IPS-11a (cell line): ENCODE measurements around the gene NANP.
"Not testable (repeated sequence)": the region's sequence is repeated elsewhere in the genome, so short reads cannot be mapped to it uniquely, and the experiment has no call there.

Experiments used
- H3K4me3 ChIP-seq: one replicate; pipeline ENCODE4 v1.5.1; 2013; ENCODE audit warnings: low read depth, low read length, control low read depth

Gene NANP

DNA sequence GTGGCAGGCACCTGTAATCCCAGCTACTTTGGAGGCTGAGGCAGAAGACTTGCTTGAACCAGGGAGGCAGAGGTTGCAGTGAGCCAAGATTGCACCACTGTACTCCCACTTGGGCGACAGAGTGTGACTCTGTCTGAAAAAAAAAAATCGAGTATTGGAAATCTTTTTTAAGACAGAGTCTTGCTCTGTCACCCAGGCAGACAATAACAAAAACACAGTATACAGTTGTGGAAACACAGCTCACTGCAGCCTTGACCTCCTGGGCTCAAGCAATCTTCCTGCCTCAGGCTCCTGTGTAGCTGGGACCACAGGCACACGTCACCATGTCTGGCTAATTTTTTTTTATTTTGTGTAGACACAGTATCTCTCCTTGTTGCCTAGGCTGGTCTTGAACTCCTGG is 15.0 kb downstream of the NANP start:
- no peak overlapping the region for H3K4me3 ChIP-seq

DNA sequence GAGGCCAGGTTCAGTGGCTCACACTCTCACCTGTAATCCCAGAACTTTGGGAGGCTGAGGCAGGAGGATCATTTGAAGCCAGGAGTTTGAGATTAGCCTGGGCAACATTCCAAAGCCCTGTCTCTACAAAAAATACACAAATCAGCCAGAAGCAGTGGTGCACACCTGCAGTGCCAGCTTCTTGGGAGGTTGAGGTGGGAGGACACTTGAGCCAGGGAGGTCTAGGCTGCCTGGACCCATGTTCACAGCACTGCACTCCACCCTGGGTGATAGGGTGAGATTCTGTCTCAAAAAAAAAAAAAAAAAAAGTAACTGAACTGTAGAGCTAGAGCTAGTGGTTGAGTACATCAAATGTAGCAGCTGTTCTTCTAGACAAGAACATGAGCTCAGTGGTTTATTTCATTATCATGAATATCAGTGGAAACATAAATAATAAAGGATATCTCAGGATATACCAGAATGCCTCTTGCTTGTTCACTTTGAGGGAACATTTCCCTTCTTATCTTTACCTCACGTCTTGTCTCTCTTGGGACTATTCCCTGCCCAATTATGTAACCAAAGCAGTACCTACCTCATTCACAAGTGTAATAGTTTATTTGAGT is 17.6 kb downstream of the NANP start:
- H3K4me3 ChIP-seq, result no peak overlapping the region

DNA sequence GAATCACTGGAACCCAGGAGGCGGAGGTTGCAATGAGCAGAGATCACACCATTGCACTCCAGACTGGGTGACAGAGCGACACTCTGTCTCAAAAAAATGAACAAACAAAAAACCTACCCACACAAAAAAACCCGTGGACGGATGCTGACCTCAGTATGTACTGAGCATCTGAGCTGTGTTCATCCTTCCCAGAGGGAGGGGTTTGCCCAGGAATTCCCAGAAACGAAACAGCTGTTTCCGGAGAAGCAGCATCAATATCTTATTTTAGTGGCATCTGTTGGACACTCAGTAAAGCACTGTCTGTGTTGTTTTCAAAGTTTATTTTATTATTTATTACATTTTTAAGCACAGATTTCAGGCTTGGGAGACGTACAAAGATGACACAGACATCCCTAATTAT is 18.7 kb downstream of the NANP start:
- H3K4me3 ChIP-seq, result no peak overlapping the region

DNA sequence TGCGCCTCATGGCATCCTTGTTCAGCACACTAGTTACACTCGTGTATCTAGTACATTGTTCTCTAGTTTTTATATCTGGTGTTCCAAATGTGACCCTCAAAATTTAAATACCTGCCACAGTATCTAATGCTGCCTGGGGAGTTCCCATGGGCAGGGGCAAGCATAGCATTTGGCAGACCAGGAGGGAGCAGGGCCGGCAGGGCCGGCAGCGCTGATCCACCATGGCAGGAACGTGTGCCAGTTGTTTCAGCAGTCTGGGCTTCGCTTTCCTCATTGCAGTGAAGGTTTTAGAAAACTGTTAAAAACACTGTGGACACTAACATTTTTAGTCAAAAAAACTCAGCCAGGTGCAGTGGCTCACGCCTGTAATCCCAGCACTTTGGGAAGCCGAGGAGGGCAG is 19.2 kb downstream of the NANP start:
- no peak overlapping the region for H3K4me3 ChIP-seq

DNA sequence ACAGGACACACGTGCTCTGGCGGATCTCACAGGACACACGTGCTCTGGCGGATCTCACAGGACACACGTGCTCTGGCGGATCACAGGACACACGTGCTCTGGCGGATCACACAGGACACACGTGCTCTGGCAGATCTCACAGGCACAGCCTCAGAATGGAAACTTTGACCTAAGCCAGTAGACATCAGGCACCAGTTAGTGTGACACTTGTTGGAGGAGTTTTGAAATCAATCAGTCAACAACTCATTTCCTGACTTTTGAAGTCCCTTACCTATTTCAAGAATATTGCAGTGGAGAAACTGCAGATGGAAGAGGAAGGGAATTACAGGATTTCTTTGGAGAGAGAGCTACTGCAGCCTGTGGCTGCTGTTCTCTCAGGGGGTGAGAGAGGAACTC is 20.9 kb downstream of the NANP start:
- H3K4me3 ChIP-seq, result not testable (repeated sequence)

DNA sequence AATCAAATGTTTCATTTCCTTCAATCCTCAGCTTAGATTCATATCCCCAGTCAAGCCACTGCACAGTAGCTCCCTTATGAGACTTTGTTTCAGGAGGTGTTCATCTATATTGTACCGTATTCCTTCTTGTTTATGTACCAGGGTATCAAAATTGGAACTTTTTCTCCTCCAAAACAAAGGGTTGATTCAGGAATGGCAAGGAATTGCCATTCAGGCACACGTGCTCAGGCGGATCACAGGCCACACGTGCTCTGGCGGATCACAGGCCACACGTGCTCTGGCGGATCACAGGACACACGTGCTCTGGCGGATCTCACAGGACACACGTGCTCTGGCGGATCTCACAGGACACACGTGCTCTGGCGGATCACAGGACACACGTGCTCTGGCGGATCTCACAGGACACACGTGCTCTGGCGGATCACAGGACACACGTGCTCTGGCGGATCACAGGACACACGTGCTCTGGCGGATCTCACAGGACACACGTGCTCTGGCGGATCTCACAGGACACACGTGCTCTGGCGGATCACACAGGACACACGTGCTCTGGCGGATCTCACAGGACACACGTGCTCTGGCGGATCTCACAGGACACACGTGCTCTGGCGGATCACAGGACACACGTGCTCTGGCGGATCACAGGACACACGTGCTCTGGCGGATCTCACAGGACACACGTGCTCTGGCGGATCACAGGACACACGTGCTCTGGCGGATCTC is 21.5 kb downstream of the NANP start:
- not testable (repeated sequence) for H3K4me3 ChIP-seq

DNA sequence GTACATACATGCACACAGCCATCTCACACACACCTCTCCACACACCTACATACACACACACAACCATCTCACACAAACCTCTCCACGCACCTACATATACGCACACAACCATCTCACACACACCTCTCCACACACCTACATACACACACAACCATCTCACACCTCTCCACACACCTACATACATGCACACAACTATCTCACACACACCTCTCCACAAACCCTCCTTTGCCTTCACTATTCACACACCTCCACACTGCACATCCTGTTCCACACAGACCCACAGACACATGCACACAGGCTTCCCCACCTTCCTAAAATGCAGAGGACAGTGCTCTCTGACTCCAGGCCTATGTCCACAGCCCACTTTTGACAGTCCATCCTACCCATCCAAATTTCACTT is 22.2 kb downstream of the NANP start:
- no peak overlapping the region for H3K4me3 ChIP-seq

DNA sequence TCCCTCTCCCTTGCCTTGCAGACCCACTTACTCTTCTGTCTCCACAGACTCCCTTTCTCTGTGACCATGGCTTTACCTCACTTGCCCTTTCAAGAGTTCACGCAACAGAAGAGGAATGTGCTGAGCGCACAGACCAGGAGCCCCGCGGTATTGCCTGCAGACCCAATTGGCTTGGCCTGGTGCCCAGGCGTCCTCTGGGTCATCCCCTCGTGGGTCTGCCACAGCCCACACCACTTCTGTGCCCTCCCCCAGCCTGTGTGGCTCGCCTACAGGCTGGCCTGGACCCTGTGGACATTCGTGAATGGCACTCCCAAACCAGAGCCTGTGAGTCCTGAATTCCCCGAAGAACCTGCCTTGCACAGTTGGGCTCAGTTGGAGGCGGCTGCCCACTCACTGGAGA is 23.2 kb downstream of the NANP start:
- H3K4me3 ChIP-seq, result no peak overlapping the region

DNA sequence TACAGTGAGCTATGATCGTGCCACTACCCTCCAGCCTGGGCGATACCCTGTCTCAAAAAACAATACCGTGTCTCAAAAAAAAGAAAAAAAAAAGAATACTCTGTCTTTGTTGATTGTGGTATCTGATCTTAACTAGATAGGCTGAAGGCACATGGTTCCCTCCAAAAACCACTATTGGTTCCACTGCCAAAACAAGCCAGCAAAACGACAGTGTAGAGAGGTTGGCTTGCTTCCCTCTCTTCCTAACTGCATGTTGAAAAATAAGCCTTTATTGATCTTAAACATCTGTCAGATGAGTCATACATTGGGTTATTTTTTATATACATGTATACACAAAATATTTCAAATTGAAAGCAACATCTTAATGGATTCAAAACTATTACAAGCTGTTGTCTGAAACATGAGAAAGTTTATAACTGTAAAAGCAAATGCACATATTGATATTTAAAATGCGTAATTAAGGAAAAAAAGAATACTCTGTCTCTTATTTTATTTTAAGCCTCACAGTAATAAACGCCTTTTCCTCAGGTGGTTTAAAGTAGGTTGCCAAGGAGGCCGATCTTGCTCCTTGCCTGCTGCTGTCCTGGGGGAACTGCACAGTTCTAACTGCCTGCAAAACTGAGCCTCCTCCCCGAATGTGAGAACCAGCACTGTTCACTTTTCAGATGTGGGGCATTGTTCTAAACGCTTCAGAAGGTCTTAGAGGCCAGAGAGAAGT is 31.5 kb downstream of the NANP start:
- no peak overlapping the region for H3K4me3 ChIP-seq

DNA sequence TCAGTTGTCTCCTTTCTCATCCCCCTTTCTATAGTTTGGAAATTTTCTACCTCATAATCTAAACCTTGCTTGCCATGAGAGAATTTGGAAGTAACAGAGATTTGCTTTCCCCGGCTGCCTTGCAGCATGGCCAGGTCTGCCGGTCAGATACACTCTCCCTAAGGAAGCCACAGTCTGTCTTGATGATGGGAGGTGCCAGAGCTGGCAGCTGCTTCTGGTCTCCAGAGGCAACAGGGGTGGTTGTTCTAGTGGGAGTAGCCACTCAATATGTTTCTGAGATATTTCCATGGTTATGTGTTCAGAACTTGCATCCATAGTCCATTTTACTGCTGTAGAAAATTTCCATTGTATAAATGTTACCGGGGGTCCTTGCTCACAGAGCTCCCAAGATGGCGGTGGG is 33.0 kb downstream of the NANP start:
- not testable (repeated sequence) for H3K4me3 ChIP-seq

DNA sequence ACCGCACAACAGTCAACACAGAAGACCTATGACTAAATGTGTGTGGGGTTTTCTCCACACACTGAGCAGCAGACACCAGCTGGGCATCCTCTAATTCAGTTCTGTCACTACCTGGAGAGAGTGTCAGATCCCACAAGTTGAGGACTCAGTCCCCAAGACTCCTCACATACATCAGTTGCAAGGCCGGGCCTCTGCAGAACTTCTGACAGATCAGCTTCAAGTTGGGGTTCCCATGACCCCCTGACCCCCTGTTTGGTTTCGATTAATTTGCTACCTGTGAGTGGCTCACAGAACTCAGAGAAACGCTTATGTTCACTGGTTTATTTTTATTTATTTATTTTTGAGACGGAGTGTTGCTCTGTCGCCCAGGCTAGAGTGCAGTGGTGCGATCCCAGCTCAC is 35.3 kb downstream of the NANP start:
- H3K4me3 ChIP-seq, result no peak overlapping the region

DNA sequence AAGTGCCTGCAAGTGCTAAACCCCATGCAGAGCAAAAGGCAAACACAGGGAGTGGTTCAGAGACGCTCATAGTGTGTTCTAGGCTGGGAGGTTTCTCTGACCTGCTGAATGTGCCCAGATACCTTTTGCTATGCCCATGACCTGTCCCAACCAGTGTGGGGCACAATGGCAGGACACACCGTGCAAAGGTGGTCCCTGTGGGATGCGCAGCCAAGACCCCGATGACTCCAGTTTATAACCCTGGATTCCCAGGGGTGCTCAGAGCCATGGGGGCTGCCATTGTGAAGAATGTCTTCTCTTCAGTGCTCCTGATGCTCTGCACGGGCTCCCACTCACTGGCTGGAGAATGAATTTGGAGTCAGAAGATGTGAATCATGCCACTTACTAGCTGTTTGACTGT is 36.3 kb downstream of the NANP start:
- H3K4me3 ChIP-seq, result no peak overlapping the region

DNA sequence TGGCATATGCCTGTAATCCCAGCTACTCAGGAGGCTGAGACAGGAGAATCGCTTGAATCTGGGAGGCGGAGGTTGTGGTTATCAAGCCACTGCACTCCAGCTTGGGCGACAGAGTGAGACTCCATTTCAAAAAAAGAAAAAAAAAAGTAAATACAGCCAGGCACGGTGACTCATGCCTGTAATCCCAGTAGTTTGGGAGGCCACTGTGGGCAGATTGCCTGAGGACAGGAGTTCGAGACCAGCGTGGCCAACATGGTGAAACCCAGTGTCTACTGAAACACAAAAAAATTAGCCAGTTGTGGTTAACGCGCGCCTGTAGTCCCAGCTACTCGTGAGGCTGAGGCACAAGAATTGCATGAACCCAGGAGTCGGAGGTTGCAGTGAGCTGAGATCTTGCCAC is 36.9 kb downstream of the NANP start:
- no peak overlapping the region for H3K4me3 ChIP-seq

DNA sequence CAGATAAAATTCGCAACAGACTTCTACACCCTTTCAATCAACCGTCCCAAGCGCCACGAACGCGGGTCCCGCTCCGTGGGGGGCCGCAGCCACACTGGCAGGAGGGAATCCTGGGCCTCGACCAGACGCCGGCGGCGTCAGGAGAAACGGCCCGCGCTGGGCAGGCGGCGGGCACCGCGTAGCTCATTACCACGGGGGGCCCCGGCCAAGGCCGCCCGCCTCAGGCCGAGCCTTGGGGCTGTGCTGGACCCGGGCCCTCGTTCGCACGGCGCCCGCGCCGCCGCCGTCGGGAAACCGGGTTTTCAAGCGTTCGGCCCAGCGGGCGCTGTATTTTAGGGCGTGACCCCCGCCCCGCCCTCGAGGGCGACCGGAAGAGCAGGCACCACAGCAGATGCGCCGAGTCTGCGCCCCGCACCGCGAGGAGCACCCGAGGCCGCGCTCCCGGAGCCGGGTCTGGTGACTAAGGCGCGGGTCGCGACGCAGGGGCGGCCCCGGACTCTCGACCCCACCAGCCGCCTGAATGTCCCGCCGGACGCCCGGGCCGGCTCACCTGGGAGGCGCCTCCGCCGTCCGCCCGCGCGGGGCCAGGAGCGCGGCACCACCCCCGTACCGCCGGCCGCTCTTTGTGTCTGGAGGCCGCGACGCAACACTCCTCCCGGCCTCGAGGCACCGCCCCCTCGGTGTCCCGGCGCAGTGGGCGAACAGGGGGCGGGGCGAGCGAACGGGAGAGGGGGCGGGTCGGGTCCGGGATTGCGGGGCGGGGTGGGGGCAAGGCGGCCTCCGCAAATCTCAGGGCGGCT is 38.7 kb downstream of the NANP start, which contains the start of gene NINL:
Gene NINL, minus strand, starts transcription at position 627 of the 800 bp plus-strand sequence. CDS start 58,944 bp downstream, outside the sequence.
- H3K4me3 ChIP-seq, result peak within 1 kb of the TSS; percentile 70

DNA sequence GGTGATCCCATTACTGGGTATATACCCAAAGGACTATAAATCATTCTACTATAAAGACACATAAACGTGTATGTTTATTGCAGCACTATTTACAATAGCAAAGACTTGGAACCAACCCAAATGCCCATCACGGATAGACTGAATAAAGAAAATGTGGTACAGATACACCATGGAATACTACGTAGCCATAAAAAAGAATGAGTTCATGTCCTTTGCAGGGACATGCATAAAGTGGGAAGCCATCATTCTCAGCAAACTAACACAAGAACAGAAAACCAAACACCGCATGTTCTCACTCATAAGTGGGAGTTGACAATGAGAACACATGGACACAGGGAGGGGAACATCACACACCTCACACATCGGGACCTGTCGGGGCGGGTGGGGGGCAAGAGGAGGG is 40.2 kb downstream of the NANP start:
- not testable (repeated sequence) for H3K4me3 ChIP-seq

DNA sequence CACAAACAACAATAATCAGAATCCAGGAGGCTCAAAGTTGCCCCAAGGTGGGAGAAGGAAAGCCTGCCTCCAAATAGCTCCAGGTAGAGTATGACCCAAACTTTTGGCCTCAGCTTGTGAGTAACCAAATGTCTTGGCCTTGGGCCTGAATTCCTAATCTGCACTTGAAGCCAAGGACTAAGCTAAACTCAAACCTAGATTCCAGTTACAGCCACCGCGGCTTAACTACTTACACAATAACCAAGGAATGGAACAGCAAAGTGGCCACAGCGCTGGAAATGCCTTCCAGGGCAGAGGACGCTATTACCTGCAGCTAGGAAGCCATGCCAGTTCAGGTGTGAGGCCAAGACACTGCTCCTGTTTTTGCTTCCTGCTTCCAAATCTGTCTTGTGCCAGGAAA is 43.1 kb downstream of the NANP start:
- no peak overlapping the region for H3K4me3 ChIP-seq

DNA sequence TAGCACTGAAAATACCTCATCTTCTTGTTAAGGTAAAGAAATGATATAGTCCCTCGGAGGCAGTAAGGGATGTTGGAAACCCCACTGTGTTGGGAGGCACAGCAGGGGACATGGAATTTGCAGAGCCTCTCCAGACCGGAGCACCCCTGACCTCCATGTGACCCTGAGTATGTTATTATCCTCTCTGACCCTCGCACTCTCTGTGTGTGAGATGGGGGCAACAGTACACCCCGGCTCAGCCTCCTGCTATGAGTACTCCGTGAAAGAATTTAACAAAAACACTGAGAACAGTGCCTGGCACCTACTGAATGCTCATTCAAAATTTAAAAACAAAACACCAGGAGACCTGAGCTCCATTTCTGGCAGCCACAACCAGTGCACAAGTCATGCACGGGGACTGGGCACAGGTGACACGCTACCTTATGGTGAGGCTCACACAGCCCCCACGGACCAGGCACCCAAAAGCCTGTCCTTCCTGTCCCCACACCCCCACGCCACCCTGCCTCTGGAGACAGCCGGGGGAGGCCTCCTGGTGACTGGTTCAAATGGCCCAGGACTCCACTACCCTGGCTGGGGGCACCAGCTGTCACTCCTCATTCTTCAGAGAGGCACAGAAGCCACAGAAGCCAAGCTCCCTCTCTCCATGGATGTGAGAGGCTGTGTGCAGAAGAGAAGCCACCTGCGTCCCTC is 44.6 kb downstream of the NANP start:
- no peak overlapping the region for H3K4me3 ChIP-seq

DNA sequence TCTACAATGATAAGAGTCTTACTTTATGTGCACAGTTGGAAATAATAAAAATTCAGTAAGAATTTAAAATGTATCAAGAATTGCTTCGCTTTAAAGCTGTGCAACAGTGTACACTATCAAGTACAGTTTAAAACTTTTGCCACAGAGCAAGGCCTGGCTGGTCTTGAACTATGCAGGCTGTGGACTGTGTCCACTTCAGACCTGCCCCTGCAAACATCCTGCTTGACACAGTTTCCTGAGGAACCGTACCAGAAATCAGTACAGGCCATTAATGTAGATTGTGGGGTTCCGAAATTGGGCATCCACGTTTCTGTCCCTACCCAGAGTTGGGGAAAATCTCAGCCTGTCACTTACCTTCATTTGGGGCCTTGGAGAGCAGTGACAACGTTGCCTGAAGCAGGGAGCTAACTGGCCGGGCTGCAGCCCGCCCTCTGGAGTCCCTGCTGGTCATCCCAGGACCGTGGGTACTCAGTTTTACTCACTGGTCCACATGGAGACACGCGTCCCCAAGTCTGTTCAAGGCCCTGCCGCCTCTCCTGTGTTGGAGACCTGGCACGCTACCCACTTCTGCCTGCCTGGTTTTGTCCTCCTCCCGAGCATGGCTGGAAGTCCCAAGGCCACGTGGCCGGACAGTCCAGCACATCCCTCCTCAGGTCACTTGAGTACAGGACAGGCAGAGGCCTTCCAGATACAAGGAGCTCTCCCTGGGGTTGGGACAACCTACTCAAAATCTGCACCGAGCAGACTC is 46.9 kb downstream of the NANP start:
- H3K4me3 ChIP-seq, result no peak overlapping the region

DNA sequence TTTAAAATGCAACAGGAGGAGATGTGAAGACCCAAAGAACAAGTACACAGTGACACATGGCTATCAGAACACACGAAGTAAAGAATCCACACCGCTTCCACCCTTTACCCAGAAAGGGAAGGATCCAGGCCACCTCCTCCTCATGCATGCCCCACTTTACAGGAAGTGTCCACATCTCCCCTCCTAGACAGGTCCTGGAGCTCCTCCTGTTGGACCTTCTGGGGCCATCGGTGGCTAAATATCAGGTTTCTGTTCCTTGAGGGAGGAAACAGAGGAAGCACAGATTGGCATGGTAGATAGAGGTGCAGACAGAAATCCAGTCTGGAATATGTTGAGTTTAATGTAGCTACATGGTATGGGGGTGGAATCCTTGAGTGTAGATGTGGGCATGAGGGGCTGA is 49.4 kb downstream of the NANP start:
- H3K4me3 ChIP-seq, result no peak overlapping the region
